ENCODE measurements around the gene CD74.

DNA sequence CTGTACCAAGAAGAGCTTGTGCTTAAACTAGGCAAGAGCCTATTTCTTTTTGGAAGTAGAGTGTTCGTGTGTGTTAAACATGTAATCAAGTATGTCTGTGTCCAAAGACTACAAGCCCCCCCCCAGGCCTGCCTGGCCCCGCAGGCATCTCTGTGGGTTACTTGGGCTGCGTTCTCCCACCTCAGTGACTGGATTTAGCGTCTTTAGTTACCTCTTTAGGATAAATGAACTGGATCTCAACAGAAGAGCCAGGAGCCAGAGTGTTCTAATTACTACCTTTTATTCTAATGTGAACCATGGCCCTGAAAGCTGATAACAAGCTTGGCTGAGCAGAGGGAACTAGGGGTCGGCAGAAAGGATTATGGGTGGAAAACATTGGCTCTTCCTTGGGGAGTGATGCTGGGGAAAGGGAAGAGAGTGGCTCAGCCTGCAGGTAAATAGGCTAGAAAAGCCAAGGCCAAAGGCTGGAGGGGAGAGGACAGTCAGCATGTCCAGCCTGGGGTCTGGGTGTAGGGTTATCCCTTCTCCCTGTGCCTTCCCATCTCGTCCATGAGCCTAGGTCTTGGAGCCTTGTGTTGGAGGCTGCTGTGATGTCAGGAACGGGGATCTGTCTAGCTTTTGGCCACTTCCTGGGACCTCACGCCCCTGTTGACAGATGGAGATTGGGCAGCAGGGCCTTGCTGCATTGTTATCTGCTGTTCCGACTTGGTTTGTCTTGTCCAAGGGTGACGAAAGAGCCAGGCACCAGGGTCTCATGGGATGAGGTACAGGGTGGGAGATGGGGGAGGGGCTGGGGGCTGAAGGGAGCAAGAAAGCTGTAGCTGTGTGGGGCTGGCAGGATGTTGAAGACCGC lies 11.1 kb downstream of the CD74 start:
- TF ChIP-seq, protein P1, sequence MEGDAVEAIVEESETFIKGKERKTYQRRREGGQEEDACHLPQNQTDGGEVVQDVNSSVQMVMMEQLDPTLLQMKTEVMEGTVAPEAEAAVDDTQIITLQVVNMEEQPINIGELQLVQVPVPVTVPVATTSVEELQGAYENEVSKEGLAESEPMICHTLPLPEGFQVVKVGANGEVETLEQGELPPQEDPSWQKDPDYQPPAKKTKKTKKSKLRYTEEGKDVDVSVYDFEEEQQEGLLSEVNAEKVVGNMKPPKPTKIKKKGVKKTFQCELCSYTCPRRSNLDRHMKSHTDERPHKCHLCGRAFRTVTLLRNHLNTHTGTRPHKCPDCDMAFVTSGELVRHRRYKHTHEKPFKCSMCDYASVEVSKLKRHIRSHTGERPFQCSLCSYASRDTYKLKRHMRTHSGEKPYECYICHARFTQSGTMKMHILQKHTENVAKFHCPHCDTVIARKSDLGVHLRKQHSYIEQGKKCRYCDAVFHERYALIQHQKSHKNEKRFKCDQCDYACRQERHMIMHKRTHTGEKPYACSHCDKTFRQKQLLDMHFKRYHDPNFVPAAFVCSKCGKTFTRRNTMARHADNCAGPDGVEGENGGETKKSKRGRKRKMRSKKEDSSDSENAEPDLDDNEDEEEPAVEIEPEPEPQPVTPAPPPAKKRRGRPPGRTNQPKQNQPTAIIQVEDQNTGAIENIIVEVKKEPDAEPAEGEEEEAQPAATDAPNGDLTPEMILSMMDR (IDR thresholded peaks at IDR 0.05): no peak
- TF ChIP-seq EP300 (IDR thresholded peaks at IDR 0.05) (no peak), POLR2A (IDR thresholded peaks at IDR 0.05) (no peak)
